GM10847 (cell line): ENCODE measurements around the gene PKHD1.

Source experiments
- POLR2A ChIP-seq: IDR thresholded peaks from 2 replicates; pipeline ENCODE4 v1.6.1; 2011; ENCODE audit not compliant: insufficient read length; ENCODE audit errors: extremely low read depth

The PKHD1 gene

DNA sequence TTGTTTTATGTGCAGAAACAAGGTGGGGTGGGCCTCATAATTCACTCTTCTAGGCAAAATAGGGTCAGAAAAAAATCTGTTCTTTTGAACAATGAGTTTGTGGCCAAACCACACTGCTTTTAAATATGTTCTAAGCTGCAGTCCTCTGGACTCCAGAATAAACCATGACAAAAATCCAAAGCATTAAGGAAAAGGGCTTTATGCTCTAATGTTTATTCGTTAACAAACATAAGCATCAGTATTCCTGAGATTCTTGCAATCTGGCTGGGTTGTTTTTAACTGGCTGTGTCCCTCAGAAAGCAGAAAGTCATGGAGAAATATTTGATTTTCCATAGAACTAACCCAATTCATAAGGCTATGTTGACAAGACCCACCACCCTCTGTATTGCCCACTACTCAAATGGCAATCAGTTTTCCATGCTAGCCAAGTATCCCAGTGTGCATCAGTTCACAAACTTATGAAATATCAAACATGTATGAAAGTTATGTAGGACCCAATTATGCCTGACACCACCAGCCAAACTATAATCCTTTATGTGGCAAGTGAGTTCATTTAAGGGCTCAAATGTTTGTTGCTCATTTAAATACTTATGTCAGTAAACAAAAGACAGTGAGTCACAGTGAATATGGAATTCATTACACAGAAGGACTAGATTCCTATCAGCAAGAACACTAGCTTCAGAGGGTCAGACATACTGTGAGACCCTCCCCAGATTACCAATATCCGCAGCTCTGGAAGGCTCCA is 45.1 kb downstream of the PKHD1 start:
- no peak for TF ChIP-seq POLR2A

DNA sequence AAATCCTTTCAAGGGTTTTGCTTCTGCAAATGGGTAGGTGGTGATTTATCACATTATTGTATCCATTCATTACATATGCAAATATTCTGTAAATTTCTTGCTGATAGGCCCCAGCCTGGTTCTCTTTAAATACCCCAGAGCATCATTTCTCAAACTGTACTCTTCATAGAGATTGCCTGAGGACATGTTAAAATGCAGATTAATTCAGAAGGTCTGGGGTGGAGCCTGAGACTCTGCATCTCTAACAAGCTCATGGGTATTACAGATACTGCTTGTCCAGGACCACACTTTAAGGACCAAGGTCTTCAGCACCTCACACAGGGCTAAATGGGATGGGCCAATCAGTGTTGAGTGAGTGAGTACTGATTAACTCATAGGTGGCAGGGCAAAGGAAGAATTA is 46.3 kb downstream of the PKHD1 start:
- TF ChIP-seq POLR2A, result no peak

DNA sequence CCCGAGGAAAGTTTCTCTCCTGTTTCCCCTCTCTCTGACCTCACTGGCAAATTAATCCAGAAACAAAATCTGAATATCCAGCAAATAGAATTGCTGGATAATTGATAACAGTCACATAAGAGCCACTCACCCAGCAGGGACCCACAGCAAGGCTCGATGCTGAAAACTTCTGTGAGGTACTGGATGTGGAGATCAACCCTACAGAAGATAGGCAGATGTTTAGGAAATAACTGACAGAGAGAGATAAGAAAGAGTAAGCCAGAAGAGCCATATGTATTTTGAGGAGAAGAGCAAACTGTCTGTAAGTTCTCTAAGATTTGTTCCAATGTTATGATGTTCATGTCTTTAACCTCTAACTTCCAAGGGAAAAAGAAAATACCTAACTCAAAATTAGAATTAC is 59.7 kb downstream of the PKHD1 start:
- TF ChIP-seq POLR2A, result no peak

DNA sequence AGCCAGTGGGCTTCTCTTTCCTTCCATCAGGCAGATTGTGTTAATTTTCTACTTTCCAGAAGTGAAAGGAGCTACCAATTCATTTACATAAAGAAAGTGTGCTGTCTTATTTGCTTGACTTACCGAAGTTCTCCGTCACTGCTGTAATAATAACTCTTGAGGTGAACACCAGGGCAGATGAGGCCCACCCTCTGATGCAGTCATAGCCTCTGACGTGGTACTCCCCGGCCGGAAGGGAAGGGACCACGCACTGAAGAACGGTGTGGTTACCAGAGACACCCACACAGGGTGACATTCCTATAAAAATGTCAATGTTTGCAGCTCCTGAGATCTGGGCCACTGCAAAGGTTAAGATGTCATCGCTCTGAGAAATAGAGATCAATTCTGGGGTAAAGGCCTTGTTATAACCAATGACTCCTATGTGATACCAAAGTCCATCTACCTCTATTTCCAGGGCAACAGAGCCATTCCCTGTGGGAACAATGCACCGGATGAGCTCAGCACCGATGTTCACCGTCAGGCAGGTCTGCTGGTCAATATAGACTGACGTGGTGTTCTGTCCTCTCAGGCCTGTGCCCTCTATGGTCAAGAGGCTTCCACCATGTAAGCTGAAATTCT is 62.9 kb downstream of the PKHD1 start:
- no peak for TF ChIP-seq POLR2A

DNA sequence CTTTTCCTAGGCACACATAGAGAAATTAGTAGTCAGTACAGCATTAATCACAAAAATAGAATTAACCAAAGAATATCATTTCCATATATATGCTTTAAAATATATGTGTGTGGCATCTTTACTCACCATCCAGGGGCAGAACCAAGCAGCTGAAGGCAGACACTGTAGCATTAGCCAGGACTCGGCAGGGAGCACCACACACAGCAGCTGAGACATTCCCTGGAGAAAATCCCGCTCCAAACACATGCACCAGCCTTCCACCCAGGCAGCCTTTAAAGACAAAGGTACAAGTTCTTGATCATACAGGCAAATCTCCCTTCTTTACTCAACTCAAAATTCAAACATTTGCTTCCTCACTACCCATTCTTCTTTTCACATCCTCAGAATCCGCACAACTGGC is 64.7 kb downstream of the PKHD1 start:
- no peak for TF ChIP-seq POLR2A

DNA sequence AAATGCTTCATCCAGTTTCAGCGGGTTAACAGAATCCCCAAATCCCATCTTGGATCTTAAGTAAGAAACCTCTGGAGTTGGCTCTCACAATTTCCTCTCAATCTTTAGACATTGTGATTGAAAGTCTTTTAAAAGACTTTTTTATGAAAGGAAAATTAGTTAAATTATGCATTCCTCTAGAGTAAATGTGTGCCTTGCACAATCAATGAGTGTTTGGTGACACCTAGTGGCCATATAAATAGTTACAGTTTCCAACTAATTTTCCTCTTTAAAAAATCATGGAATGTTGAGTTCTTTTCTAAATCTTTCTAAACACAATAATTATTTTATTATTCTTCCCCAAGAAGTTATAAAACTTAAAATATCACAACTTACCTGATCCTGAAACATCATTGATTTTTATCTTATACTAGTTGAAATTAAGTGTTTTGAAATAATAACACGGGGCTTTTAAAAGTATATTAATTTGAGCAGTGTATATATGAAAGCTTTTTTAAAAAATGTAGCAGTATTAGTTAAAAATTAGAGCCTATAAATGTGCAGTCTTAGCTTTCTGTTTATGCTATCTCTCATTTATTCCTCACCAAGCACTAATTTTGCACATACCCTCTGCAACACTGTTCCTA is 66.4 kb downstream of the PKHD1 start:
- TF ChIP-seq POLR2A, result no peak

DNA sequence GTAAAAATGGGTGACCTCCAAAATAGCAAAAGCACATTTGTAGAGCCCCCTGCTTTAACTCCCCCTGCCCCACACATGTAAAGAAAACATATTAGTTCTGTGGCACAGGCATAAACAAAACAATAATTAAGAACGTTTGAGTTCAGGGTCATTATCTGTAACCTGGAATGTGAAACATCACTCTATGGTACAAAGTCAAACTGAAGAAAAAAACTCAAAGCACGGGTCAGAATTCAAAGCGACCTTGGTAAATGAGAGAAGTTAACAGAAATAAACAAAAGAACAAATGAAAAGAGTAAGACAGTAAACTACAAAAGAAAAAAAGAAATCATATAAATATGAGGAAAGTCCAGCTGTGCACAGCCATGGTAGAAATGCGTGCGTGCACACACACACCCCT is 67.5 kb downstream of the PKHD1 start:
- TF ChIP-seq POLR2A, result no peak

DNA sequence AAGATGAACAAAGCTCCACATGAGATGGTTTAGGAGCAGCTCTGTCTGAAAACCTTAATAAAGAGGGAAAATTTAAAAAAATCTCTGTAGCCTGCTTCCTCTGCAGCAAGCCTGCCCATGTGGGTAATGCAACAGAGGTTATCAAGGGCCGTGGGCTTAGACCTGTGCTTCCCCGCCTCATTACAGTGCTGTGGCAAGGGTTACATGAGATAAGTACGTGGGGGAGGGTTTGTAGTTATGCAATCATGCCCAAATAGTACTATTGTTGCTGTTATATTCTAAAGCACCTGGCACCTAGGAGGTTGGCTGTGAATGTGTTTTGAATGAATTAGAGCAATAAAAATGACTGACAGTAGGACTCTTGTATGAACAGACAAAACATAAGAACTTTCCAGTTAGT is 68.3 kb downstream of the PKHD1 start:
- no peak for TF ChIP-seq POLR2A

DNA sequence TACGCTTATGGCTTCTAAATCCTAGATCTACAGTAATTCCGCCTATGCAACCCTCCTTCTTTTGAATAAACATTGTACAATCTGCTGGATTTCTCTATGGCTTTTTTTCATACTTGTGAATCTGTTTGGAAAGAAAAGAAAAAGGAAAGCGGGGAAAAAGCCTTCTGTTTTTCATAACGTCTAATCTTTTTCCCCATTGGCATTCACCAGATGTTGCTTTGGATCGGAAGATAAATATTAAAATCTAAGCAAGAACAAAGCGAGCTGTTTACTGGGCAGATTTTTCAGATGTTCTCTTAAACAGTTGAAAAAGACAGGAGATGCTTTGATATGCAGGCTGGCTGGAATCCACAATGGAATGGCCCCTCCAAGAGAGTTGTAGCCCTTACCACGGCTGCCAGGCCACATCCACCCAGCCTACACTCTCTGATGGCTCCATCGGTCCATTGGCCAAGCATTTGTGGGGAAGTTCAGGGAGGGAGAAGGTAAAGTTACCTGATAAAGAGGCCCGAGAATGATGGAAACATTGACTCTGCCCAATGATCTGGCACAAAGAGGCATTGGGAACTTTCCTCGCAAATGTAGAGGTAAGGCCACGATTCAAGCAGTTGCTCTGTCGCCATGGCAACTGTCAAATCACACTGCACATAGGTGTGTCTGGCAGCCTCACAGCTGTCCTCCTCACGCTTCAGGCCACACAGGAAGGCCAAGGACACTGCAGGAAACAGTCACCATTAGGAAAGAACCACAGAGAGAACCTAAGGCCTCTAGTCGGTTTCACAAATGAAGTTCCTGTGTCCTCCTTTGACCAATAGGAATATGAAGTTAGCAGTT is 70.3 kb downstream of the PKHD1 start:
- TF ChIP-seq POLR2A, result no peak

DNA sequence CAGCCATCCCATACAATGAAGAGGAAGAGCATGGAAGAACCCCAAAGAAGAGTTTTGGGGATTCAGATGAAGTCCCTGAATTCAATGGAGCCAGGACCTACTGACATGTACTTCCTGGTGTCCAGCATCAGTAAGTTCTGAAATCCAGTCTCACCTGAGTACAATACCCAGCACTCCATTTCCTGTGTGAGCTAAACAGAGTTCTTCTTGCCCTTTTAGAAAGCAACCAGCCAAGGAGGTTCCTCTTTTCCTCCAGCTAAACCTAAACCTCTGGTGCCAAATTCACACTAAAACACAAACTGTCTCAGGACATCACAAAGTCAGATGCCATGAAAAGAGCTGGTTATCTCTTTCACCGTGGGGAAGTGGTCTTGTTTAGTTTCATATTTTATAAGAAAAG is 71.5 kb downstream of the PKHD1 start:
- no peak for TF ChIP-seq POLR2A

DNA sequence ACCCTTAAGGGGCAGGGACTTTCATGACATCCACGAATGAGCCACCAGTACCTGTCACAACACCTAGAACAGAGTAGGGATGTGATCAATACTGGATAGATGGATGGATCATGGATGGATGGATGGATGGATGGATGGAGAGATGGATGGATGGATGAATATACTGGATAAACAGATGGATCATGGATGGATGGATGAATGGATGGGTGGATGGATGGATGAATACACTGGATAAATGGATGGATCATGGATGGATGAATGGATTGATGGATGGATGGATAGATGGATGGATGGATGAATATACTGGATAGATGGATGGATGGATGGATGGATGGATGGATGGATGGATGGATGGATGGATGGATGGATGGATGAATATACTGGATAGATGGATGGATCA is 73.0 kb downstream of the PKHD1 start:
- TF ChIP-seq POLR2A, result no peak

DNA sequence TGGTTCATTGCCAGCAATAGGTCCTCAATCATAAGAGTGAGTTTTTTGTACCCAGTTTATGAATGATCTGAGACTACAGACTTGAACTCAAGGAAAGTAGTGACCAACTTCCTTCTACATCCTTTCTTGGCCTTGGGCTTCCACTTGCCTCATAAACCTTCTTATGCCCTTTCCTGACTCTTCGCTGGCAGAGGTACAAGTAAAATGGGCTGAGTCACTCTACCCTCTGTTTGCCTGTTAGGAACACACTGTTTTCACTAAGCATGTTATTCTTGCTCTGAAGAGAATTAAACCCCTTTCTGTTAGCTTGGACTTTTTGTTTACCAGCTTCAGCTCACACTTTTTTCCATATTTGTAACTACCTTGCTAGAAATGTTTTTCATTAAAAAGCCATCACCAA is 74.4 kb downstream of the PKHD1 start:
- TF ChIP-seq POLR2A, result no peak

DNA sequence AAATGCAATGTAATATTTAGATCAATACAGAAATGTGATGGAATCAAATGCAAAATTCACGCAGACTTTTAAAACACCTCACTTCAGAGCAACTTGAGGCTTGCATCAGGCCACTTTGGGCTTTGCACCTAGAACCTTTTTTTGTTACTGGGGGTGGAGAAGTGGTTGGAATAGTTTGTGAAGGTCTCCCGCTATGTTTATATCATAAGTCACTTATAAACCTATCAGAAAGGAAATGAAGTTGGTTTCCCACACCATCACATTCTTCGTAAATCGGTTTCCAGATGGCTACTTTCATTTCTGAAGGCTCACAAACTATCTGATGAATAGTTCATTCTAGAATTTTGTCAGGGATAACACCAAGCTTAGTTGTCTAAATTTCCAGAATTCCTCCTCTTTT is 74.8 kb downstream of the PKHD1 start:
- TF ChIP-seq POLR2A, result no peak

DNA sequence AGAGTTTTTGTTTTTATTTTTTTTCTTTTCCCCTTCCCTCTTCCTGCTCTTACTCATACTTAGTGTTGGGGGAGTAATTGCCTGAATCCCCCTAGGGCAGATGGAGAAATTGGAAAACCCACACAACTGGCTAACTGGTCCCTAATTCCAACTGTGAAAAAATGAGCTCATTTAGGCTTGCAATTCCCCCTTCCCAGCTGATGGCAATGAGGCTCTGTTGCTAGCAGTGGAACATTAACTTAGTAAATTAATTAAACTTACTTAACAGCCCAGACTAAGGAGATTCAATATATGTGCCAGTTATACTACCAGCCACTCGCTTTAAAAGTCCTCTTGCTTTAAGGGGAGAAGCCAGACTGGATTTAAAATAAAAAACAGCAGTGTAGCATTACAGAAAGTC is 76.6 kb downstream of the PKHD1 start:
- TF ChIP-seq POLR2A, result no peak

DNA sequence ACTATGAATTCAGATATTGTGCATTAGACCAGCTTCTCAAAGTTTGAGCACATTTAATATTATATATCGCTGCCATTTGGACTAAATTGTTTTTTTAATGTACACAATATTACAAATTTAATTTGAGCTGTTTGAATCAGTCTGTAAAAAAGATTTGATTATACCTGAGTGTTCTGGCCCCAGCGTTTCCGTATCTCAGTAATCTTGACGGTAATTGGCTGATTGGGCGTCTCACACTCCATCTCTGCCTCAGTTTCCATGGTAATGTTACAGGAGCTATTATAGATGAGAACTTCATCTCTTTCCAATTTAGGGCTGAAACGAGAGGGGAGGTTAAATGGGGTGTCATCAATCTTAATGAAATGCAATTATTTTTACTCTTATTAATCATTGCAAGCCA is 77.3 kb downstream of the PKHD1 start:
- no peak for TF ChIP-seq POLR2A

DNA sequence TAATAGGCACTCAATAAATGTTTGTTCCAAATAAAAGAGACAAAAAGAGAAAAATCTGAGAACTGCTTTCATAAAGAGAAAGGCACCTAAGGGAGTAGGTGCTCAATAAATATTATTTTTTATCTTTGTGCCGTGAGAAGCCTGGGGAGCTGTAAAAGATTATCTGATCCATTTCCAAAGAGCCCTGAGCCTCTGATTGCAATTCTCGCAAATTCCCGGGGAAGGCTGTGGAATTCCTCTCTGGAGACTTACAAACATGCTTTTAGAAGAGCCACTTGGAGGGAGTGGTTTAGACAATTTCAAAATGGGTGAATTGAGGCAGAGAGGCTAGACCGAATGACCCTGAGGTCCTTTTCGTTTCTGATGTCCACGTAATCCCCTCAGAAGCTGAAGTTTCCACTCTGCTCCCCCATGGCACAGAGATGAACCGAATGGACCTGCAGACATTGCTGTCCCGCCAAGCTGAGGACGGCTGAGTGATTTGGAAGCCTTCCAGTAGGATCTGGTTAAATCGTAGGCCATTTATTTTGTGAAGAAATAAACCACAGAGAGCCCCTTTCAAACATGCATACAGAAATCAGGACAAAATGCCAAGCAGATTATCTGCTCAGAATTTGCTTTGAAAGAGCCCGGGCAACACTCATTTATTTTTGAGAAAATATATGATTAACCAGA is 77.8 kb downstream of the PKHD1 start:
- no peak for TF ChIP-seq POLR2A

DNA sequence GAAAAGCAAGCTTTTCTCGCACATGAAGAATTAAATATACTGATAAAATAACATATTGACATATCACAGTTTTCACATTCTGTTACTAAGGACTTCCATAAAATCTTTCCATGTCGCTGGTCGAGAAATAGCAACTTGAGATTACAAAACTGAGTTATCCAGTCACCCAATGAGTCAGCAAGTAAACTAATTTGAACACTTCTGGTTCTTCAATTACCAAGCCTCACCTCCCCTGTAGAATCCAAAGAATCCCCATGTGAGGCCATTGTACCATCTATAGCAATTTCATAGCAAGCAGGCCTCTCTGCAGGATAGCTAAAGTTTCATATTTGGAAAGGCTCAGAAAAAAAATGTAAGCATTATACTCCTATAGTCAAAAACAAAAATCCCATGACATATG is 87.3 kb downstream of the PKHD1 start:
- TF ChIP-seq POLR2A, result no peak
